Motor neuron (in vitro differentiated cells): ENCODE results near the gene IDE. TPM values are rescaled to one million over a fixed set of nuclear protein-coding genes. Genes with fewer than 3 reads are reported as not detected.
A peak's percentile ranks its signal among the peaks of the same experiment; 100 is the strongest.
"Not testable (repeated sequence)": the region's sequence is repeated elsewhere in the genome, so short reads cannot be mapped to it uniquely, and the experiment has no call there.

Experiments
- ATAC-seq, 8 experiments: fragments of 200-7000 bp; cut with Tn5 transposase; replicated peaks in 6 of 8; 2 replicates each; pipeline ENCODE4 v1.8.0; 2021; ENCODE audit warnings: mild to moderate bottlenecking in 8 of 8, moderate library complexity in 8 of 8
- H3K27ac ChIP-seq, 2 donors: fragments of 250-450 bp; sonication (Bioruptor Pico); 2 replicates each; pipeline ENCODE4 v1.9.0; 2021; ENCODE audit warnings: antibody characterized with exemption in 2 of 2, mild to moderate bottlenecking in 2 of 2, moderate library complexity in 1 of 2
- H3K4me1 ChIP-seq, 2 donors: fragments of 250-450 bp; sonication (Bioruptor Pico); replicated peaks in 1 of 2; 2 replicates each; pipeline ENCODE4 v1.6.1; 2021; ENCODE audit warnings: antibody characterized with exemption in 2 of 2, mild to moderate bottlenecking in 2 of 2, moderate library complexity in 1 of 2
- H3K4me3 ChIP-seq, 5 donors: fragments of 250-450 bp; sonication (Bioruptor Pico); 2 replicates each; pipeline ENCODE4 v1.9.0; 2021; ENCODE audit warnings: antibody characterized with exemption in 5 of 5, mild to moderate bottlenecking in 5 of 5, moderate library complexity in 4 of 5
- WGBS, 10 experiments: fragments of 450-650 bp; shearing (Covaris generic); methylation state at CpG; one replicate each; pipeline ENCODE4 v1.0.0; 2022; 5-methylcytosine and 5-hydroxymethylcytosine counted together
- in situ Hi-C, 9 experiments: fragments of 400-800 bp; cut with MboI; loops; one replicate each; pipeline ENCODE4 v1.15.0; 2021; ENCODE audit warnings: low sequenced_read_pairs in 9 of 9, low pct_unique_long_range_greater_than_20kb in 2 of 9; ENCODE audit not compliant: unreplicated experiment in 9 of 9
- total RNA-seq, 8 experiments: library from RNA; unstranded; fragments of 300-600 nt; gene quantifications; 2 replicates each; pipeline versions ENCODE4 v1.2.3 to v1.2.4, GENCODE V29; 2022

IDE gene
- total RNA-seq, 8 experiments from 2014 or later, result 8.3 to 46.8 (median 18.3) TPM

- 83 to 100% (median 97%) methylated on average over 1 to 5 of the region's 6 CpGs; no CpG with 5 or more reads in 3 of the 10 experiments for WGBS, 10 experiments
- H3K4me3 ChIP-seq, ATAC-seq, H3K27ac ChIP-seq, in situ Hi-C loops, H3K4me1 ChIP-seq: not testable (repeated sequence)
These were observed 118.9 kb downstream of the IDE start for GRCh38 chr10:92454955-92455354.

GRCh38 chr10:92452313-92452712 is 121.6 kb downstream of the IDE start:
- H3K27ac ChIP-seq, result no peak overlapping the region
- no peak for ATAC-seq
- 60 to 100% (median 100%) methylated on average over 1 to 2 of the region's 2 CpGs; no CpG with 5 or more reads in 1 of the 10 experiments for WGBS, 10 experiments

GRCh38 chr10:92451431-92451830 is 122.5 kb downstream of the IDE start:
- ATAC-seq, result peak in 1 of 8 experiments; percentile 43
- Histone ChIP-seq H3K4me1 (no peaks in the 10 kb centered on the region), H3K27ac (no peak overlapping the region), H3K4me3 (no peak overlapping the region)
- WGBS, 10 experiments, result 40 to 100% (median 82%) methylated on average over 1 to 7 of the region's 7 CpGs; no CpG with 5 or more reads in 1 of the 10 experiments
- in situ Hi-C loops, result no loop called here

More at GRCh38 chr10:92452313-92452712, 121.6 kb downstream of the IDE start:
- Histone ChIP-seq H3K4me1 (no peaks in the 10 kb centered on the region), H3K4me3 (no peak overlapping the region)
- in situ Hi-C loops, result no loop called here

- Histone ChIP-seq H3K4me3 (no peak overlapping the region), H3K27ac (no peak overlapping the region), H3K4me1 (no peaks in the 10 kb centered on the region)
- in situ Hi-C loops, result no loop called here
- no peak for ATAC-seq
- WGBS, 10 experiments, result 70 to 100% (median 92%) methylated on average over 1 to 2 of the region's 2 CpGs; no CpG with 5 or more reads in 3 of the 10 experiments
These were observed 123.0 kb downstream of the IDE start for GRCh38 chr10:92450896-92451295.

- H3K4me1 ChIP-seq, result no peaks in the 10 kb centered on the region
- WGBS, 10 experiments, result 80 to 98% (median 90%) methylated on average over 1 to 5 of the region's 5 CpGs; no CpG with 5 or more reads in 1 of the 10 experiments
- ATAC-seq, result no peak
- in situ Hi-C loops, result loop anchor here in 4 of 9 experiments (25.0 kb wide), 2 partner anchors 353 to 478 kb away; no protein-coding TSS in a partner anchor
- H3K4me3 ChIP-seq, result no peak overlapping the region
- no peak overlapping the region for H3K27ac ChIP-seq
These were observed 133.3 kb downstream of the IDE start for GRCh38 chr10:92440578-92440977.

GRCh38 chr10:92438220-92438619 is 135.7 kb downstream of the IDE start:
- WGBS, 10 experiments, result 90 to 100% (median 100%) methylated on average over 1 to 5 of the region's 6 CpGs; no CpG with 5 or more reads in 1 of the 10 experiments
- Histone ChIP-seq H3K4me3 (no peak overlapping the region), H3K27ac (no peak overlapping the region), H3K4me1 (no peaks in the 10 kb centered on the region)
- no peak for ATAC-seq
- in situ Hi-C loops, result loop anchor here in 6 of 9 experiments (10.0 to 25.0 kb wide), 3 partner anchors 351 to 476 kb away; no protein-coding TSS in a partner anchor

GRCh38 chr10:92436611-92437010 is 137.3 kb downstream of the IDE start:
- in situ Hi-C loops, result loop anchor here in 6 of 9 experiments (10.0 to 25.0 kb wide), 3 partner anchors 349 to 474 kb away; no protein-coding TSS in a partner anchor
- no peak overlapping the region for H3K4me3 ChIP-seq
- no peak overlapping the region for H3K27ac ChIP-seq
- no peaks in the 10 kb centered on the region for H3K4me1 ChIP-seq
- WGBS, 10 experiments, result 50 to 100% (median 80%) methylated on average over 1 to 4 of the region's 5 CpGs; no CpG with 5 or more reads in 3 of the 10 experiments
- no peak for ATAC-seq

- ATAC-seq, H3K4me1 ChIP-seq, H3K4me3 ChIP-seq, H3K27ac ChIP-seq: not testable (repeated sequence)
- in situ Hi-C loops, result loop anchor here in 6 of 9 experiments (10.0 to 25.0 kb wide), 3 partner anchors 349 to 474 kb away; no protein-coding TSS in a partner anchor
- 73 to 100% (median 83%) methylated on average over 1 to 5 of the region's 5 CpGs; no CpG with 5 or more reads in 1 of the 10 experiments for WGBS, 10 experiments
These were observed 137.8 kb downstream of the IDE start for GRCh38 chr10:92436065-92436464.

- WGBS, 10 experiments, result 60 to 100% (median 94%) methylated on average over 1 to 4 of the region's 4 CpGs; no CpG with 5 or more reads in 3 of the 10 experiments
- H3K4me1 ChIP-seq, result peaks cover 0 to 3% of the 10 kb centered on the region in 2 donors
- ATAC-seq, result no peak
- H3K4me3 ChIP-seq, result no peak overlapping the region
- H3K27ac ChIP-seq, result no peak overlapping the region
- in situ Hi-C loops, result loop anchor here in 6 of 9 experiments (10.0 to 25.0 kb wide), 3 partner anchors 347 to 472 kb away; no protein-coding TSS in a partner anchor
These were observed 139.5 kb downstream of the IDE start for GRCh38 chr10:92434385-92434784.

GRCh38 chr10:92432596-92432995 is 141.3 kb downstream of the IDE start:
- H3K4me1 ChIP-seq, result peaks cover 0 to 3% of the 10 kb centered on the region in 2 donors
- no peak overlapping the region for H3K4me3 ChIP-seq
- WGBS, 10 experiments, result 20 to 60% (median 53%) methylated on average over 2 to 4 of the region's 4 CpGs; no CpG with 5 or more reads in 2 of the 10 experiments
- ATAC-seq, result no peak
- H3K27ac ChIP-seq, result no peak overlapping the region
- in situ Hi-C loops, result loop anchor here in 6 of 9 experiments (10.0 to 25.0 kb wide), 3 partner anchors 345 to 470 kb away; no protein-coding TSS in a partner anchor

- Histone ChIP-seq H3K4me1 (peaks cover 0 to 3% of the 10 kb centered on the region in 2 donors), H3K27ac (peak overlapping the region in 1 of 2 donors; percentile 37), H3K4me3 (no peak overlapping the region)
- 69 to 100% (median 97%) methylated on average over 1 to 6 of the region's 6 CpGs; no CpG with 5 or more reads in 2 of the 10 experiments for WGBS, 10 experiments
- in situ Hi-C loops, result loop anchor here in 6 of 9 experiments (10.0 to 25.0 kb wide), 3 partner anchors 343 to 468 kb away; no protein-coding TSS in a partner anchor
- no peak for ATAC-seq
These were observed 143.8 kb downstream of the IDE start for GRCh38 chr10:92430103-92430502.

GRCh38 chr10:92421550-92421949 is 152.3 kb downstream of the IDE start:
- Histone ChIP-seq H3K4me3 (no peak overlapping the region), H3K27ac (no peak overlapping the region), H3K4me1 (no peaks in the 10 kb centered on the region)
- in situ Hi-C loops, result no loop called here
- no peak for ATAC-seq

GRCh38 chr10:92420546-92421275 is 153.2 kb downstream of the IDE start:
- in situ Hi-C loops, result no loop called here
- WGBS, 10 experiments, result 22 to 63% (median 42%) methylated on average over 6 to 25 of the region's 46 CpGs; no CpG with 5 or more reads in 3 of the 10 experiments
- ATAC-seq, result peak in 3 of 8 experiments; percentile 38 to 53 (median 49)

More at GRCh38 chr10:92420546-92421275, 153.2 kb downstream of the IDE start:
- Histone ChIP-seq H3K4me3 (no peak overlapping the region), H3K27ac (no peak overlapping the region), H3K4me1 (no peaks in the 10 kb centered on the region)
